ENCODE measurements around the gene TRAPPC2B. TPM values are rescaled to one million over a fixed set of nuclear protein-coding genes. Genes with fewer than 3 reads are reported as not detected.

Gene TRAPPC2B
- total RNA-seq, 1 experiment from 2014 or later = 16.8 TPM

GRCh38 chr19:57362419-57362818, 932 bp upstream of the TRAPPC2B start:
- H3K4me3 ChIP-seq (ENCODE audit: low read depth, low read length, poor library complexity, severe bottlenecking) = peak overlapping the region; percentile 73
- H3K27me3 ChIP-seq (replicated peaks; ENCODE audit: insufficient read depth, low read depth, low read length, poor library complexity) = no peaks in the 10 kb centered on the region
- peak overlapping the region; percentile 83 for H3K27ac ChIP-seq (ENCODE audit: low read depth, low read length, poor library complexity, severe bottlenecking)
- H3K4me1 ChIP-seq (ENCODE audit: insufficient read depth, low read length, poor library complexity, severe bottlenecking) = no peaks in the 10 kb centered on the region
- H3K9me3 ChIP-seq (ENCODE audit: low read depth, low read length, poor library complexity, severe bottlenecking) = peaks cover 4% of the 10 kb centered on the region
- TF ChIP-seq EZH2 (IDR thresholded peaks at IDR 0.05; ENCODE audit: borderline replicate concordance, low read depth, low read length, poor library complexity, severe bottlenecking) = no peak
- no peak for TF ChIP-seq CTCF (conservative IDR thresholded peaks at IDR 0.05; ENCODE audit: low read depth, low read length)
- ChIA-PET CTCF (interaction anchor here (1.7 kb wide), 1 partner anchor 27 kb away, joined by 4 read pairs; the partner anchor contains the start of gene ZNF548), POLR2A (ENCODE audit: low non-redundant PET) (no interaction called here)
- DNase-seq (ENCODE audit: low spot score) = no peak
- intact Hi-C loops (cut with micrococcal nuclease; ENCODE audit: unreplicated experiment) = loop anchor here (2.0 kb wide), 1 partner anchor 26 kb away; the partner anchor contains the start of gene ZNF548
- BruUV-seq (replicated peaks) = no TSS peak
- H3K36me3 ChIP-seq (ENCODE audit: insufficient read depth, low read length, poor library complexity, severe bottlenecking) = peaks cover 8% of the 10 kb centered on the region

- no TSS peak for BruUV-seq (replicated peaks)
- no peaks in the 10 kb centered on the region for H3K4me1 ChIP-seq (ENCODE audit: insufficient read depth, low read length, poor library complexity, severe bottlenecking)
- CTCF ChIA-PET = interaction anchor here (1.7 kb wide), 1 partner anchor 25 kb away, joined by 4 read pairs; the partner anchor contains the start of gene ZNF548
Measured at GRCh38 chr19:57363688-57364181, 384 bp downstream of the TRAPPC2B start.

GRCh38 chr19:57366776-57367175, 3.4 kb downstream of the TRAPPC2B start:
- TF ChIP-seq CTCF (conservative IDR thresholded peaks at IDR 0.05; ENCODE audit: low read depth, low read length) (no peak), EZH2 (IDR thresholded peaks at IDR 0.05; ENCODE audit: borderline replicate concordance, low read depth, low read length, poor library complexity, severe bottlenecking) (no peak)
- ChIA-PET POLR2A (ENCODE audit: low non-redundant PET) (no interaction called here), CTCF (interaction anchor here (0.6 kb wide), 1 partner anchor 23 kb away, joined by 3 read pairs; the partner anchor contains the start of gene ZNF548)
- Histone ChIP-seq H3K27ac (ENCODE audit: low read depth, low read length, poor library complexity, severe bottlenecking) (no peak overlapping the region), H3K9me3 (ENCODE audit: low read depth, low read length, poor library complexity, severe bottlenecking) (no peaks in the 10 kb centered on the region), H3K4me1 (ENCODE audit: insufficient read depth, low read length, poor library complexity, severe bottlenecking) (no peaks in the 10 kb centered on the region), H3K36me3 (ENCODE audit: insufficient read depth, low read length, poor library complexity, severe bottlenecking) (no peaks in the 10 kb centered on the region), H3K4me3 (ENCODE audit: low read depth, low read length, poor library complexity, severe bottlenecking) (no peak overlapping the region), H3K27me3 (replicated peaks; ENCODE audit: insufficient read depth, low read depth, low read length, poor library complexity) (no peaks in the 10 kb centered on the region)
- no TSS peak for BruUV-seq (replicated peaks)
- no peak for DNase-seq (ENCODE audit: low spot score)
- intact Hi-C loops (cut with micrococcal nuclease; ENCODE audit: unreplicated experiment) = no loop called here

More at GRCh38 chr19:57363688-57364181, 384 bp downstream of the TRAPPC2B start:
- no peaks in the 10 kb centered on the region for H3K9me3 ChIP-seq (ENCODE audit: low read depth, low read length, poor library complexity, severe bottlenecking)
- POLR2A ChIA-PET (ENCODE audit: low non-redundant PET) = no interaction called here
- intact Hi-C loops (cut with micrococcal nuclease; ENCODE audit: unreplicated experiment) = loop anchor here (2.0 kb wide), 1 partner anchor 25 kb away; the partner anchor contains the start of gene ZNF548
- peak; percentile 8 for DNase-seq (ENCODE audit: low spot score)
- no peaks in the 10 kb centered on the region for H3K36me3 ChIP-seq (ENCODE audit: insufficient read depth, low read length, poor library complexity, severe bottlenecking)
- H3K4me3 ChIP-seq (ENCODE audit: low read depth, low read length, poor library complexity, severe bottlenecking) = peak overlapping the region; percentile 73
- H3K27me3 ChIP-seq (replicated peaks; ENCODE audit: insufficient read depth, low read depth, low read length, poor library complexity) = no peaks in the 10 kb centered on the region
- no peak for TF ChIP-seq CTCF (conservative IDR thresholded peaks at IDR 0.05; ENCODE audit: low read depth, low read length)
- no peak for TF ChIP-seq EZH2 (IDR thresholded peaks at IDR 0.05; ENCODE audit: borderline replicate concordance, low read depth, low read length, poor library complexity, severe bottlenecking)
- H3K27ac ChIP-seq (ENCODE audit: low read depth, low read length, poor library complexity, severe bottlenecking) = peak overlapping the region; percentile 82
